ENCODE results near the gene ZNF69.
"Not testable (repeated sequence)": the region's sequence is repeated elsewhere in the genome, so short reads cannot be mapped to it uniquely, and the experiment has no call there.

DNA sequence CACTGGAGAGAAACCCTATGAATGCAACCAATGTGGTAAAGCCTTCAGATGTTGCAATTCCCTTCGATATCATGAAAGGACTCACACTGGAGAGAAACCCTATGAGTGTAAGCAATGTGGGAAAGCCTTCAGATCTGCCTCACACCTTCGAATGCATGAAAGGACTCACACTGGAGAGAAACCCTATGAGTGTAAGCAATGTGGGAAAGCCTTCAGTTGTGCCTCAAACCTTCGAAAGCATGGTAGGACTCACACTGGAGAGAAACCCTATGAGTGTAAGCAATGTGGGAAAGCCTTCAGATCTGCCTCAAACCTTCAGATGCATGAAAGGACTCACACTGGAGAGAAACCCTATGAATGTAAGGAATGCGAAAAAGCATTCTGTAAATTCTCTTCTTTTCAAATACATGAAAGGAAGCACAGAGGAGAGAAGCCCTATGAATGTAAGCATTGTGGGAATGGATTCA is 62.1 kb downstream of the ZNF69 start:
- TF ChIP-seq, protein P1, sequence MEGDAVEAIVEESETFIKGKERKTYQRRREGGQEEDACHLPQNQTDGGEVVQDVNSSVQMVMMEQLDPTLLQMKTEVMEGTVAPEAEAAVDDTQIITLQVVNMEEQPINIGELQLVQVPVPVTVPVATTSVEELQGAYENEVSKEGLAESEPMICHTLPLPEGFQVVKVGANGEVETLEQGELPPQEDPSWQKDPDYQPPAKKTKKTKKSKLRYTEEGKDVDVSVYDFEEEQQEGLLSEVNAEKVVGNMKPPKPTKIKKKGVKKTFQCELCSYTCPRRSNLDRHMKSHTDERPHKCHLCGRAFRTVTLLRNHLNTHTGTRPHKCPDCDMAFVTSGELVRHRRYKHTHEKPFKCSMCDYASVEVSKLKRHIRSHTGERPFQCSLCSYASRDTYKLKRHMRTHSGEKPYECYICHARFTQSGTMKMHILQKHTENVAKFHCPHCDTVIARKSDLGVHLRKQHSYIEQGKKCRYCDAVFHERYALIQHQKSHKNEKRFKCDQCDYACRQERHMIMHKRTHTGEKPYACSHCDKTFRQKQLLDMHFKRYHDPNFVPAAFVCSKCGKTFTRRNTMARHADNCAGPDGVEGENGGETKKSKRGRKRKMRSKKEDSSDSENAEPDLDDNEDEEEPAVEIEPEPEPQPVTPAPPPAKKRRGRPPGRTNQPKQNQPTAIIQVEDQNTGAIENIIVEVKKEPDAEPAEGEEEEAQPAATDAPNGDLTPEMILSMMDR (IDR thresholded peaks at IDR 0.05), result not testable (repeated sequence)
- TF ChIP-seq POLR2A (IDR thresholded peaks at IDR 0.05), result not testable (repeated sequence)

Measured in thyroid gland (tissue), 4 donors.